Thyroid gland (tissue), 4 donors: ENCODE data around the gene AIFM1.

Source experiments
- POLR2A ChIP-seq, 2 donors: fragments of 450-650 bp; IDR thresholded peaks; one replicate each; pipeline ENCODE4 v1.6.1; 2017; ENCODE audit warnings: antibody characterized with exemption in 2 of 2, mild to moderate bottlenecking in 2 of 2, moderate library complexity in 1 of 2
- TF ChIP-seq, protein P1 (sequence below), 6 experiments: fragments of 200-600 bp in 3 of 6; fragments of 450-650 bp in 3 of 6; sonication (generic) in 3 of 6; IDR thresholded peaks; one replicate each; pipeline ENCODE4 v1.5.1; 2016 to 2019; ENCODE audit warnings: antibody characterized with exemption in 6 of 6, mild to moderate bottlenecking in 2 of 6, inconsistent platforms in 1 of 6, moderate library complexity in 1 of 6

DNA sequence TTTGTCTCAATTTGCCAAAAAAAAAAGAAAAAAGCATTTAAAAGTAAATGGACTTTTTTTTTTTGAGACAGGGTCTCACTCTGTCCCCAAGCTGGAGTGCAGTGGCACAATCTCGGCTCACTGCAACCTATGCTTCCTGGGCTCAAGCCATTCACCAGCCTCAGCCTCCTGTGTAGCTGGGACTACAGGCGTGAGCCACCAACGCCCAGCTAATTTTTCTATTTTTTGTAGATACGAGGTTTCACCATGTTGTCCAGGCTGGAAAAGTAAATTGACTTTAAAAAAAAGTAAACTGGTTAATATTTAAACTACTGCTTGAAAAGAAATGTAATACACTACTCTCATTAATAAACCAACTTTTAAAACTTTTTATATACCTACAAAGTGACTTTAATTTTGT, 5.9 kb downstream of the AIFM1 start:
- TF ChIP-seq, protein P1, sequence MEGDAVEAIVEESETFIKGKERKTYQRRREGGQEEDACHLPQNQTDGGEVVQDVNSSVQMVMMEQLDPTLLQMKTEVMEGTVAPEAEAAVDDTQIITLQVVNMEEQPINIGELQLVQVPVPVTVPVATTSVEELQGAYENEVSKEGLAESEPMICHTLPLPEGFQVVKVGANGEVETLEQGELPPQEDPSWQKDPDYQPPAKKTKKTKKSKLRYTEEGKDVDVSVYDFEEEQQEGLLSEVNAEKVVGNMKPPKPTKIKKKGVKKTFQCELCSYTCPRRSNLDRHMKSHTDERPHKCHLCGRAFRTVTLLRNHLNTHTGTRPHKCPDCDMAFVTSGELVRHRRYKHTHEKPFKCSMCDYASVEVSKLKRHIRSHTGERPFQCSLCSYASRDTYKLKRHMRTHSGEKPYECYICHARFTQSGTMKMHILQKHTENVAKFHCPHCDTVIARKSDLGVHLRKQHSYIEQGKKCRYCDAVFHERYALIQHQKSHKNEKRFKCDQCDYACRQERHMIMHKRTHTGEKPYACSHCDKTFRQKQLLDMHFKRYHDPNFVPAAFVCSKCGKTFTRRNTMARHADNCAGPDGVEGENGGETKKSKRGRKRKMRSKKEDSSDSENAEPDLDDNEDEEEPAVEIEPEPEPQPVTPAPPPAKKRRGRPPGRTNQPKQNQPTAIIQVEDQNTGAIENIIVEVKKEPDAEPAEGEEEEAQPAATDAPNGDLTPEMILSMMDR (IDR thresholded peaks at IDR 0.05), result no peak
- TF ChIP-seq POLR2A (IDR thresholded peaks at IDR 0.05), result no peak
